ENCODE measurements around the gene CHKA.

DNA sequence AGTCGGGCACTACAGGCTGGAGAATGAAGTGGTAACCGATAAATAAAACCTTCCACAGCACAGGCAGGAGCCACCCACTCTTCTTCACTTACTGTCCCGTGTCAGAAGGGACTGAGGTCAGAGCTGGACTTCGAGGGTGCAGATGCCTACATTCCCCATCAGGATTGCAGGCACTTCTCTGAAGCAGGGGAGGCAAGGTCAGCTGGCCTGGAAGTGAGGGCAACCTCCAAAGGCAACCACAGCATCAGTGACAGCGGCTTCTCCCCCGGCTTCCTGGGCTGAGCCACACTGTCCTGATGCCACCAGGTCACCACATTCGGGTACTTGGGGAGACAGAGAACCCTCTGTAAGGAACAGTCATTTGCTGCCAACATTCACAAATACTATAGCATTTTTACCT is 59.7 kb downstream of the CHKA start:
- TF ChIP-seq TAF1 (IDR thresholded peaks at IDR 0.05; ENCODE audit: borderline replicate concordance, insufficient read depth, low read length) (no peak), POLR2AphosphoS5 (IDR thresholded peaks at IDR 0.05; ENCODE audit: low read depth, low read length) (no peak), SIN3A (IDR thresholded peaks at IDR 0.05; ENCODE audit: borderline replicate concordance, insufficient read depth, low read length) (no peak)
